ENCODE data around the gene KRTAP23-1. TPM values are rescaled to one million over a fixed set of nuclear protein-coding genes. Genes with fewer than 3 reads are reported as not detected.

KRTAP23-1 gene
- polyA plus RNA-seq, 1 donor (not counting 4 experiments of a cell fraction or from before 2014, with no cell fraction given): not detected

- Histone ChIP-seq H2AFZ (ENCODE audit: control insufficient read depth, low read length) (no peak overlapping the region), H3K9me3 (ENCODE audit: control insufficient read depth, low read depth, low read length) (no peaks in the 10 kb centered on the region), H3K79me2 (ENCODE audit: control insufficient read depth, insufficient read depth, low read length) (no peaks in the 10 kb centered on the region), H3K27me3 (ENCODE audit: control insufficient read depth, extremely low read depth, insufficient read depth, low read length) (no peaks in the 10 kb centered on the region), H3K4me3 (ENCODE audit: control insufficient read depth in 2 of 3, extremely low read depth in 1 of 3, insufficient read depth in 2 of 3, low read depth in 1 of 3, low read length in 3 of 3) (no peak overlapping the region), H3K36me3 (ENCODE audit: control insufficient read depth in 2 of 2, extremely low read depth in 1 of 2, insufficient read depth in 2 of 2, low read length in 2 of 2) (no peaks in the 10 kb centered on the region), H3K9ac (ENCODE audit: control insufficient read depth, extremely low read depth, insufficient read depth, low read length) (no peak overlapping the region), H3K9me1 (ENCODE audit: control insufficient read depth, extremely low read depth, insufficient read depth, low read length) (no peaks in the 10 kb centered on the region), H3K4me1 (ENCODE audit: control insufficient read depth, extremely low read depth, insufficient read depth, low read length) (no peaks in the 10 kb centered on the region), H3K27ac (ENCODE audit: control insufficient read depth, insufficient read depth, low read length) (no peak overlapping the region), H3K4me2 (ENCODE audit: control insufficient read depth, extremely low read depth, insufficient read depth, low read depth, low read length) (no peak overlapping the region), H4K20me1 (ENCODE audit: control insufficient read depth, extremely low read depth, insufficient read depth, low read length) (no peaks in the 10 kb centered on the region)
- TF ChIP-seq CTCF (optimal IDR thresholded peaks at IDR 0.05 in 1 of 3, IDR thresholded peaks at IDR 0.05 in 1 of 3, conservative IDR thresholded peaks at IDR 0.05 in 1 of 3; ENCODE audit: extremely low read depth in 1 of 3, insufficient read depth in 2 of 3, low read length in 3 of 3): no peak
- TF ChIP-seq EZH2 (IDR thresholded peaks at IDR 0.05; ENCODE audit: low read length): no peak
- dilution Hi-C loops (cut with MboI; ENCODE audit: extremely low pct_ligation_motif_present, low sequenced_read_pairs): no loop called here
- FAIRE-seq (no peak), DNase-seq (ENCODE audit: low read depth, low spot score) (no peak)
These were observed 10.6 kb downstream of the KRTAP23-1 start for GRCh38 chr21:30337772-30338171.

DNA sequence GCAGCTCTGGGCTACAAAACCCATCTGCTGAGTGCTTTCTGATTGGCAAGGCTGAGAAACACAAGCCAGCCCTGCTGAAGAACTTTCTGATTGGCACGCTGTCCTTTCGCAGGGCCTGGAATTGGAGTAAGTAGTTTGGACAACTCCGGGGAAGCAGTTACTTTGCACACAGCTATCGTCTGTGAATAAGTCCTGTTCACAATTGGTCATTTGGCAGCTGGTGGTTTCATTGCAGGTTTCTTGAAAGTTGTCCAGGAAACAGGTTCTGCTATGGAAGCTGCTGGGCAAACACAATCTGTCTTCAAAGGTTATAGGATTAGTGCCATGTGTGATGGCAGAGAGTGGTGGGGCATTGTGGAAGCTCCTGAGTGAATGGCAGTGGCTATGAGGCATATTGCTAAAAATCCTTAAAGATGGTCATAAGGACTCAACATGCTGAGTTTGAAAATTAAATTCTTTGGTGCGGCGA is 11.1 kb downstream of the KRTAP23-1 start, which contains the start of gene KRTAP27-1:
Gene KRTAP27-1 (minus strand): TSS at position 419 of the 469 bp plus-strand sequence. CDS start 26 bp downstream, at position 393.
- TF ChIP-seq CTCF (optimal IDR thresholded peaks at IDR 0.05 in 1 of 3, IDR thresholded peaks at IDR 0.05 in 1 of 3, conservative IDR thresholded peaks at IDR 0.05 in 1 of 3; ENCODE audit: extremely low read depth in 1 of 3, insufficient read depth in 2 of 3, low read length in 3 of 3): no peak
- no peak for TF ChIP-seq EZH2 (IDR thresholded peaks at IDR 0.05; ENCODE audit: low read length)
- Histone ChIP-seq H3K27ac (ENCODE audit: control insufficient read depth, insufficient read depth, low read length) (no peak within 1 kb of the TSS), H2AFZ (ENCODE audit: control insufficient read depth, low read length) (no peak within 1 kb of the TSS), H3K36me3 (ENCODE audit: control insufficient read depth in 2 of 2, extremely low read depth in 1 of 2, insufficient read depth in 2 of 2, low read length in 2 of 2) (no peaks in the 10 kb centered on the region), H3K27me3 (ENCODE audit: control insufficient read depth, extremely low read depth, insufficient read depth, low read length) (no peaks in the 10 kb centered on the region), H4K20me1 (ENCODE audit: control insufficient read depth, extremely low read depth, insufficient read depth, low read length) (no peaks in the 10 kb centered on the region), H3K9ac (ENCODE audit: control insufficient read depth, extremely low read depth, insufficient read depth, low read length) (no peak within 1 kb of the TSS), H3K9me3 (ENCODE audit: control insufficient read depth, low read depth, low read length) (no peaks in the 10 kb centered on the region), H3K4me3 (ENCODE audit: control insufficient read depth in 2 of 3, extremely low read depth in 1 of 3, insufficient read depth in 2 of 3, low read depth in 1 of 3, low read length in 3 of 3) (no peak within 1 kb of the TSS), H3K4me2 (ENCODE audit: control insufficient read depth, extremely low read depth, insufficient read depth, low read depth, low read length) (no peak within 1 kb of the TSS), H3K79me2 (ENCODE audit: control insufficient read depth, insufficient read depth, low read length) (no peaks in the 10 kb centered on the region), H3K9me1 (ENCODE audit: control insufficient read depth, extremely low read depth, insufficient read depth, low read length) (no peaks in the 10 kb centered on the region), H3K4me1 (ENCODE audit: control insufficient read depth, extremely low read depth, insufficient read depth, low read length) (no peaks in the 10 kb centered on the region)
- no peak for DNase-seq (ENCODE audit: low read depth, low spot score)
- dilution Hi-C loops (cut with MboI; ENCODE audit: extremely low pct_ligation_motif_present, low sequenced_read_pairs): no loop called here
- FAIRE-seq: no peak
